Measurements from ENCODE around the gene IGF2R.

Gene IGF2R

GRCh38 chr6:159992366-159992765, 23.5 kb downstream of the IGF2R start:
- no peak for TF ChIP-seq CTCF (conservative IDR thresholded peaks at IDR 0.05)
- H3K27ac ChIP-seq: no peak overlapping the region

GRCh38 chr6:159995405-159995804, 26.5 kb downstream of the IGF2R start:
- H3K27ac ChIP-seq: no peak overlapping the region
- no peak for TF ChIP-seq CTCF (conservative IDR thresholded peaks at IDR 0.05)

GRCh38 chr6:159996087-159996622, 27.3 kb downstream of the IGF2R start:
- no peak overlapping the region for H3K27ac ChIP-seq
- no peak for TF ChIP-seq CTCF (conservative IDR thresholded peaks at IDR 0.05)

- H3K27ac ChIP-seq: no peak overlapping the region
- no peak for TF ChIP-seq CTCF (conservative IDR thresholded peaks at IDR 0.05)
Observed at GRCh38 chr6:159996626-159997497, 28.0 kb downstream of the IGF2R start.

- TF ChIP-seq CTCF (conservative IDR thresholded peaks at IDR 0.05): no peak
- H3K27ac ChIP-seq: no peak overlapping the region
Observed at GRCh38 chr6:159997498-159998101, 28.7 kb downstream of the IGF2R start.

- no peak for TF ChIP-seq CTCF (conservative IDR thresholded peaks at IDR 0.05)
- H3K27ac ChIP-seq: no peak overlapping the region
Observed at GRCh38 chr6:159998538-159998937, 29.7 kb downstream of the IGF2R start.

GRCh38 chr6:159999240-159999671, 30.4 kb downstream of the IGF2R start:
- H3K27ac ChIP-seq: no peak overlapping the region
- no peak for TF ChIP-seq CTCF (conservative IDR thresholded peaks at IDR 0.05)
